ENCODE measurements around the gene SELENOT.
"Not testable (repeated sequence)": the region's sequence is repeated elsewhere in the genome, so short reads cannot be mapped to it uniquely, and the experiment has no call there.

- not testable (repeated sequence) for TF ChIP-seq CTCF (IDR thresholded peaks at IDR 0.05; ENCODE audit: poor library complexity, severe bottlenecking); EZH2 (IDR thresholded peaks at IDR 0.05; ENCODE audit: borderline replicate concordance, insufficient read depth, low read length, poor library complexity, severe bottlenecking); EP300 (conservative IDR thresholded peaks at IDR 0.05; ENCODE audit: poor library complexity, severe bottlenecking)
- TF ChIP-seq, protein P1, sequence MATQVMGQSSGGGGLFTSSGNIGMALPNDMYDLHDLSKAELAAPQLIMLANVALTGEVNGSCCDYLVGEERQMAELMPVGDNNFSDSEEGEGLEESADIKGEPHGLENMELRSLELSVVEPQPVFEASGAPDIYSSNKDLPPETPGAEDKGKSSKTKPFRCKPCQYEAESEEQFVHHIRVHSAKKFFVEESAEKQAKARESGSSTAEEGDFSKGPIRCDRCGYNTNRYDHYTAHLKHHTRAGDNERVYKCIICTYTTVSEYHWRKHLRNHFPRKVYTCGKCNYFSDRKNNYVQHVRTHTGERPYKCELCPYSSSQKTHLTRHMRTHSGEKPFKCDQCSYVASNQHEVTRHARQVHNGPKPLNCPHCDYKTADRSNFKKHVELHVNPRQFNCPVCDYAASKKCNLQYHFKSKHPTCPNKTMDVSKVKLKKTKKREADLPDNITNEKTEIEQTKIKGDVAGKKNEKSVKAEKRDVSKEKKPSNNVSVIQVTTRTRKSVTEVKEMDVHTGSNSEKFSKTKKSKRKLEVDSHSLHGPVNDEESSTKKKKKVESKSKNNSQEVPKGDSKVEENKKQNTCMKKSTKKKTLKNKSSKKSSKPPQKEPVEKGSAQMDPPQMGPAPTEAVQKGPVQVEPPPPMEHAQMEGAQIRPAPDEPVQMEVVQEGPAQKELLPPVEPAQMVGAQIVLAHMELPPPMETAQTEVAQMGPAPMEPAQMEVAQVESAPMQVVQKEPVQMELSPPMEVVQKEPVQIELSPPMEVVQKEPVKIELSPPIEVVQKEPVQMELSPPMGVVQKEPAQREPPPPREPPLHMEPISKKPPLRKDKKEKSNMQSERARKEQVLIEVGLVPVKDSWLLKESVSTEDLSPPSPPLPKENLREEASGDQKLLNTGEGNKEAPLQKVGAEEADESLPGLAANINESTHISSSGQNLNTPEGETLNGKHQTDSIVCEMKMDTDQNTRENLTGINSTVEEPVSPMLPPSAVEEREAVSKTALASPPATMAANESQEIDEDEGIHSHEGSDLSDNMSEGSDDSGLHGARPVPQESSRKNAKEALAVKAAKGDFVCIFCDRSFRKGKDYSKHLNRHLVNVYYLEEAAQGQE (IDR thresholded peaks at IDR 0.05; ENCODE audit: borderline replicate concordance), result not testable (repeated sequence)
Observed at GRCh38 chr3:150622955-150623354, 19.8 kb downstream of the SELENOT start.

Measured in neural cell (in vitro differentiated cells).